ENCODE measurements around the gene ODF2.
"Not testable (repeated sequence)": the region's sequence is repeated elsewhere in the genome, so short reads cannot be mapped to it uniquely, and the experiment has no call there.

ODF2 gene

DNA sequence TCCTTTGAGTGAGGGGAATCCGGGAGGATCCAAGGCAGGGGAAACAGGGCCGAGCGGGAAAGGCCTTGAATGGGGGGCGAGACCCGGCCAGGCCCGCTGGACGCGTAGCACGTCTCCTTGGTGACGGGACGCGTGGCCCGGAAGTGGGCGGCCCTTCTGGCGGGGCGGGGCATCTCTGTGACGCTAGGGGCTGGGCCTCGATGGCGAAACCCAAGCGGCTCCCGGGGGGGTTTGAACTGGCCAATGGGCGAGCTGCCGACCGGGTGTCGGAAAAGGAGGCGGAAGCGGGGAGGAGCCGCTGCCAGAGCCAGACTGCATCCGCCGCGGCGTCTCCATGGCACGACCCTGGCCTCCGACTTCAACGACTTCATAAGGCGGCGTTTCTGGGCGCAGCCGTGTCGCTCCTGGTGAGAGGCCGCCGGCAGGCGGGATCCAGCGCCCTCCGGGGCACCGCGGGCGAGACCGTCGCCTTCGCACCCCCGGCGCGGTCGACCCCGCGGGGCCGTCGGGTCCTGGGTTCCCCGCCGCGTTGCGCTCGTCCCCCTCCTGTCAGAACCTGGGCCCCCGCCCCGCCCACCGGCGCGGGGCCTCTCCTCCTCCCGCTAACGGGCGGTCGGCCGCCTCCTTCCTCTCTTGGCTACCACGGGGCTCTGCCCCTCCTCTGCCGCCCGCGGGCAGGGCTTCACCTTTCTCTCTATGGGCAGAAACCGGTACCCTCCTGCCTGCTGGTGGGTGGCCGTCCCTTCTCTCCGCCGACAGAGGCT is at the start of gene ODF2:
TSS of gene ODF2 (plus strand) at position 158 of the 764 bp plus-strand sequence. CDS start at position 244, 86 bp downstream.
- no peaks in the 10 kb centered on the region for H3K27me3 Mint-ChIP-seq
- peak within 1 kb of the TSS; percentile 92 for H3K27ac Mint-ChIP-seq
- peaks cover 4% of the 10 kb centered on the region for H3K36me3 Mint-ChIP-seq
- H3K4me3 Mint-ChIP-seq: peak within 1 kb of the TSS; percentile 89
- peaks cover 16% of the 10 kb centered on the region for H3K4me1 Mint-ChIP-seq (ENCODE audit: low read depth)
- no peaks in the 10 kb centered on the region for H3K9me3 Mint-ChIP-seq (ENCODE audit: low read depth)

DNA sequence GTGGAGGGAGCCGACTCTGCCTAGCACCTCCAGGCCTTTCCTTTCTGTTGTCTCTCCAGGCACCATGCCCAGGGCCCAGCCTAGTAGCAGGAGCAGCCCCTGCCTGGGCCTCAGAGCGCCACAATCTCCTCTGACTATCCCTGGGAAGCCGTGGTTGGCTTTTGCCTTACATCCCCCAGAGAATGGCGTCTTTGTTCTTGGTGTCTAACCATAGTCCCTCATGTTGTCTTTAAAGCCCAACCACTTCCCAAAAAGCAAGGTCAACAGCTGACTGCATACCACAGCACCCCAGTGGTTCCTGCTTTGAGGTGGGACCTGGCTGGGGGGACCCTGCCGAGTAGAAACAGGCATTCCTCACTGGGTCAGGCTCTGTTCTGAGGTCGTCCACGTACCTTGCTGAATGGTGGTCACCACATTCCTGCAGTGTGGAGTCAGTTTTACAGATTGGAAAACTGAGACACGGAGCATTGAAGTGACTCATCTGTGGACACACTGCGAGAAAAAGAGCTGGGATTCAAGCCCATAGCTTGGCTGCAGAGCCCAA is 48.9 kb upstream of the ODF2 start:
- Mint-ChIP-seq H3K4me1 (ENCODE audit: low read depth) (no peaks in the 10 kb centered on the region), H3K27me3 (peaks cover 3% of the 10 kb centered on the region), H3K4me3 (no peak overlapping the region), H3K9me3 (ENCODE audit: low read depth) (no peaks in the 10 kb centered on the region), H3K27ac (no peak overlapping the region), H3K36me3 (no peaks in the 10 kb centered on the region)

DNA sequence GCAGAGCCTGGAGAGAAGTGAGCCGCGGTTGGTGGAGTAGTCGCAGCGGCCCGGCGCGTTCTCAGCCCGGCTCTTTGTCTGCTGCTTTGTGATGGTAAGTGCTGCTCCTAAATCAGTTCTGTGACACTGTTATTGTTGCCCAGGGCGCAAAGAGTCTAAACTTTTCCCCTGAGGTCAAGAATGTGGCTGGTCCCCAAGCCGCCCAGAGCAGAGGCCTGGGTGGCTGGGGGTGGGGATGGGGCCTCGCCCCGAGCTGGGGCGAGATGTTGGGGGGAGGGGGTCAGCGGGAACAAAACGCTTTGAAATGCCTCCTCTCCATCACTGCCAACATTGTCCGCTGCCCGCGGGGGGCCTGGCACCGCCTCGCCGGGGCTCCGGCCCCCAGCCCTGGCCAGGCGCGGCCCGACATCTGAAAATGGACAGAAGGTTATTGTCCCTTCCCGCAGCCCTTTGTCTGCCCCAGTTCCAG is 46.8 kb upstream of the ODF2 start:
- Mint-ChIP-seq H3K27ac (no peak overlapping the region), H3K4me1 (ENCODE audit: low read depth) (no peaks in the 10 kb centered on the region), H3K36me3 (no peaks in the 10 kb centered on the region), H3K9me3 (ENCODE audit: low read depth) (no peaks in the 10 kb centered on the region), H3K4me3 (no peak overlapping the region), H3K27me3 (peaks cover 8% of the 10 kb centered on the region)

DNA sequence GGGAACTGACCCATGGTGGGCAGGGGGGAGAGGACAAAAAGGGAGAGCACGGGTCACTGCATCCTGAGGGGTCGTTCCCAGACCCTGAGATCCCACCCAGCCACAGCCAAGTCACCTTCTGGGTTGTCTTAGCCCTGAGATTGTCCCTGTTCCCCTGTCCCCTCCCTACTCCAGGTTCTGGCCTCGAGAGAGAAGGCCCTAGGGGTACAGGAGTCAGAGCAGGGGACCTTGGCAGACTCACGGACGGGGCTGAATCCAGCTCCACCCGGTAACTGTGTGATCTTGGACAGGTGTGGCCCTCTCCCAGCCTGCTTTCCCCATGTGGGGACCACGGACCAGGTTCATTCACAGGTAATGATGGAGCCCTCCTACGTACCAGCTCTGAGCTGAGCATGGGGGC is 46.4 kb upstream of the ODF2 start:
- peaks cover 9% of the 10 kb centered on the region for H3K27me3 Mint-ChIP-seq
- no peaks in the 10 kb centered on the region for H3K9me3 Mint-ChIP-seq (ENCODE audit: low read depth)
- no peak overlapping the region for H3K4me3 Mint-ChIP-seq
- H3K36me3 Mint-ChIP-seq: no peaks in the 10 kb centered on the region
- H3K4me1 Mint-ChIP-seq (ENCODE audit: low read depth): no peaks in the 10 kb centered on the region
- H3K27ac Mint-ChIP-seq: no peak overlapping the region

DNA sequence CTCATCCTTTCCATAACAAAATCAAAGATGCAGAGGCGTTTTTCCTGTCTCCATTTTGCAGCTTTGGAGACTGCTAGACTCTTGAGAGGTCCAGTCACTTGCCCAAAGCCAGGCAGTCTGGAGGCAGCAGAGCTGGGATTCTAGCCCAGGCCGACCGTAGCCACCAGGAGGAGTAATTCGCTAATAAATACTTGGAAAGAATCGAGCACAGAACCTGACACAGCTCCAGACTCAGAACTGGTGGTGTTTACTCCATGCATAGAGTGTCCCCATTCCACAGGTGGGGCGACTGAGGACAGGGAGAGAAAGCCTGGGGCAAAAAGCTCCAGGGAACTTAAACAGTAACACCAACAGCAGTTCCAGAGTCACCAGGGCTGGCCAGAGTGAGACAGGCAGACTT is 45.8 kb upstream of the ODF2 start:
- Mint-ChIP-seq H3K27me3 (peaks cover 13% of the 10 kb centered on the region), H3K36me3 (no peaks in the 10 kb centered on the region)

DNA sequence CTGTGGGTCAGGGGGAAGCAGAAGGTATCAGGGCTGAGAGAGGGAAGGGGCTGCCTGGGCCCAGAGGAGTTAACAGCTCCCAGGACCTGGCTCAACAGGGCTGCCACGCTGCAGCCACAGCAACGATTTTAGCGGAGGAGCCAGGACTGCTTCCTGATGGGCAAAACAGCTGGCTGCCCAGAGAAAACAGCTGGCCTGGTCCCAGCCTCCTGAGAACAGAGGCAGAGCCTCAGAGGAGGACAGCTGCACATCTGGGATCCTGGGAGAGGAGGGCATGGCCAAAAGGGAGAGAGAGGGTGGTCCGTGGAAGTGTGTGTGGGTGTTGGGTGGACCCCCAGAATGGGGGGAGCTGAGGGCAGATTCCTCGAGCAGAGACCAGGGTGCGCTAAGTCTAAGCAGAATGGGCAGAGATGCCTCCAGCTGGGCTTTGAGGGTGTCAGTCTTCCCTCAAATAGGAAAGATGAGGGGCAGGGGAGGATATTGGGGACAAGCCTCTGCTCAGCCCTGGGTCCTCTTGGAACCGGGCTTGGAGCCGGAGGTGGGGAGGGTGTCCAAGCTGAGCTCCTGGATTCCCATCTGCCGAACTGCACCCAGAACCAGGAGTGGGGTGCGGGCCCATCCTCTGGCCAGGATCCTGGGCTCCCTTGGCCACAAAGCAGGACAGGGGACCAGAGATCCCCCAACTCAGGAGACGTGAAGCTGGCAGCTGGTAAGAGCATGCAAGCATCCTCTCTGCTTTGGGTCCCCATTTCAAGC is 44.3 kb upstream of the ODF2 start:
- Mint-ChIP-seq H3K27ac (no peak overlapping the region), H3K36me3 (no peaks in the 10 kb centered on the region), H3K4me1 (ENCODE audit: low read depth) (no peaks in the 10 kb centered on the region), H3K27me3 (peaks cover 23% of the 10 kb centered on the region), H3K9me3 (ENCODE audit: low read depth) (no peaks in the 10 kb centered on the region), H3K4me3 (no peak overlapping the region)

More for the DNA sequence above, 45.8 kb upstream of the ODF2 start:
- Mint-ChIP-seq H3K4me1 (ENCODE audit: low read depth) (no peaks in the 10 kb centered on the region), H3K27ac (no peak overlapping the region), H3K9me3 (ENCODE audit: low read depth) (no peaks in the 10 kb centered on the region), H3K4me3 (no peak overlapping the region)

DNA sequence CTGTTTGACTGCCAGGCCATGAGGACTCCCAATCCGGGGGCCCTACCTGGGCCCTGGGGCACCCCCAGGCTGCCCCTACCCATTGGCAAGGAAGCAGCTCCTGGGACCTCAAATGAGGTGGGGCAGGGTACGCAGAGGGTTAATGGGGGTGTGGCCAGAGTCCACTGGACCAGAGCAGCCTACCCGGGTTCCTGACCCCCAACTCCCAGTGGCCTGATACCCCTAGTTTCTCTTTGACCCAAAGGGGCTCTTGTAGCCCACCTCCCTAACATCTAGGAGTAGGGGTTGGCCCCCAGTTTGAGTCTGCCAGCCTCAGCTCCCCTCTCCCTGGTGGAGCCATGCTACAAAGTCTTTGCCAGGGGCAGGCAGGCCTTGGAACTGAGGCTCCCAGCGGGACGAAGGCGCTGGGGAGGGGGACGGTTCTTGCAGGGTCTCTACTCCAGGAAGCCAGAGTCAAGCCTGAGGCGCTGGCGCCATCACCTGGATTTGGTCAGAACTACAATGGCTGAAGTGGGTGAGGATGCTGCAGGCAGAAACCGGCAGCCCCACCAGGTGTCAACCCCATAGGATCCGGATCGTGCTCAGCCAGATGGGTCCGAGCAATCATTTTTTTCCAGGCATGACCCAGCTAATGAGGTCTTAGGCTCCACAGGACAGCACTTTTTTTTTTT is 43.6 kb upstream of the ODF2 start:
- H3K9me3 Mint-ChIP-seq (ENCODE audit: low read depth): no peaks in the 10 kb centered on the region
- no peaks in the 10 kb centered on the region for H3K4me1 Mint-ChIP-seq (ENCODE audit: low read depth)
- H3K27me3 Mint-ChIP-seq: peaks cover 23% of the 10 kb centered on the region
- no peak overlapping the region for H3K4me3 Mint-ChIP-seq
- H3K36me3 Mint-ChIP-seq: no peaks in the 10 kb centered on the region
- H3K27ac Mint-ChIP-seq: no peak overlapping the region

DNA sequence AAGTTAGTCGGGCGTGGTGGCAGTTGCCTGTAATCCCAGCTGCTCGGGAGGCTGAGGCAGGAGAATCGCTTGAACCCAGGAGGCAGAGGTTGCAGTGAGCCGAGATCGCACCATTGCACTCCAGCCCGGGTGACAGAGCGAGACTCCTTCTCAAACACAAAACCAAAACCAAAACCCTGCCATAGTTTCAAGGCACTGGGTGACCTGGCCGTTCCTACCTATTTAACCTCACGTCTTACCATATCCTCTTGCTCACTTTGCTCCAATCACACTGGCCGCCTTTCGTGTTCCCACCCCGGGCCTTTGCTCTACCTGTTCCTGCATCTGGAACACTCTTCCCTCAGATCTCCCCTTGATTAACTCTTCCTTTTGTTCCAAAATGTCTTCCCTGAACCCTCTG is 42.1 kb upstream of the ODF2 start:
- not testable (repeated sequence) for H3K4me1 Mint-ChIP-seq (ENCODE audit: low read depth); H3K4me3 Mint-ChIP-seq; H3K27ac Mint-ChIP-seq; H3K36me3 Mint-ChIP-seq; H3K9me3 Mint-ChIP-seq (ENCODE audit: low read depth)
- H3K27me3 Mint-ChIP-seq: peaks cover 23% of the 10 kb centered on the region

DNA sequence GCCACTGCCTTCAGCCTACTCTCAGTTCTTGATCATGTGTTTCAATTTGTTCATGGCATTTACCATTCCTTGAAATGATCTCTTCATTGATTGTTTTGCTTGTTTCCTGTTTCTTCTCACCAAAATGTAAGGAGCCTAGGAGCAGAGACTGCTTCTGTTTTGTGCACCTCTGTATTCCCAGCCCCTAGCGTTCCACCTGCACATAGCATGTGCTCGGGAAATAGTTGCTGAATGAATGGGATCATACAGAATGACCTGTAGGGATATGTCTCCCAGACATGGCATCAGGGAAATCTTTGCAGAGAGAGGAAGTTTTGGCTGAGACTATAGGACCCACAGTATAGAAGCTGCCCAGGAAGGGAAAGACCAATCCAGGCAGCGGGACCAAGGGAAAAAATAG is 41.3 kb upstream of the ODF2 start:
- peaks cover 2% of the 10 kb centered on the region for H3K4me1 Mint-ChIP-seq (ENCODE audit: low read depth)
- no peak overlapping the region for H3K4me3 Mint-ChIP-seq
- no peaks in the 10 kb centered on the region for H3K9me3 Mint-ChIP-seq (ENCODE audit: low read depth)
- H3K36me3 Mint-ChIP-seq: no peaks in the 10 kb centered on the region
- H3K27ac Mint-ChIP-seq: no peak overlapping the region
- H3K27me3 Mint-ChIP-seq: peaks cover 27% of the 10 kb centered on the region

DNA sequence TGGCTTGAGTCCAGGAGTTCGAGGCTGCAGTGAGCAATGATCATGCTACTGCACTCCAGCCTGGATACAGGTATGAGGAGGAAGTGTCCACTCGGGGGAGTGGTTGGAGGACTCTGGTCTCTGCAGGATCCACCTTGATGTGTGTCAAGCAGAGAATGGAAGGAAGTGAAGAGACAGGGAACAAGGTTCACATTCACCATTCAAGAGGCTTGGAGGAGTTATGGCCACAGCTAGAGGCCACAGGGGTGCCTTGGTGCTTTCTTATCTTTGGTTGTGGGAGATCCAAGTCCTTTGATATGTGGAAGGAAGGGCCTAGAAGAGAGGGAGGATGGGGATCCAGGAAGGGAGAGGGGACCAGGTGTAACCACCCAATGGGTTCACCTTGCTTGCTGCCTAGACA is 40.5 kb upstream of the ODF2 start:
- Mint-ChIP-seq H3K4me3 (no peak overlapping the region), H3K27ac (no peak overlapping the region), H3K27me3 (peaks cover 26% of the 10 kb centered on the region), H3K9me3 (ENCODE audit: low read depth) (no peaks in the 10 kb centered on the region), H3K4me1 (ENCODE audit: low read depth) (peaks cover 8% of the 10 kb centered on the region), H3K36me3 (no peaks in the 10 kb centered on the region)

DNA sequence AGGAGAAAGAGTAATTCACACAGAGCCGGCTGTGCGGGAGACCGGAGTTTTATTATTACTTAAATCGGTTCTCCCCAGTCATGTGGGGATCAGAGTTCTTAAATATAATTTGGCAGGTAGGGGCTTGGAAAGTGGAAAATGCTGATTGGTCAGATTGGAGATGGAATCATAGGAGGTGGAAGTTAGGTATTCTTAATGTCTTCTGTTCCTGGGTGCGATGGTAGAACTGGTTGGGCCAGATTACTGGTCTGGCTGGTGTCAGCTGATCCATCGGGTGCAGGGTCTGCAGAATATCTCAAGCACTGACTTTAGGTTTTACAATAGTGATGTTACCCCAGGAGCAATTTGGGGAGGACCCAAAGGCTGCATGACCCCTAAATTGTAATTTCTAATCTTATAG is 39.8 kb upstream of the ODF2 start:
- Mint-ChIP-seq H3K27me3 (peaks cover 25% of the 10 kb centered on the region), H3K27ac (no peak overlapping the region), H3K4me1 (ENCODE audit: low read depth) (peaks cover 8% of the 10 kb centered on the region), H3K4me3 (no peak overlapping the region), H3K36me3 (no peaks in the 10 kb centered on the region), H3K9me3 (ENCODE audit: low read depth) (no peaks in the 10 kb centered on the region)

DNA sequence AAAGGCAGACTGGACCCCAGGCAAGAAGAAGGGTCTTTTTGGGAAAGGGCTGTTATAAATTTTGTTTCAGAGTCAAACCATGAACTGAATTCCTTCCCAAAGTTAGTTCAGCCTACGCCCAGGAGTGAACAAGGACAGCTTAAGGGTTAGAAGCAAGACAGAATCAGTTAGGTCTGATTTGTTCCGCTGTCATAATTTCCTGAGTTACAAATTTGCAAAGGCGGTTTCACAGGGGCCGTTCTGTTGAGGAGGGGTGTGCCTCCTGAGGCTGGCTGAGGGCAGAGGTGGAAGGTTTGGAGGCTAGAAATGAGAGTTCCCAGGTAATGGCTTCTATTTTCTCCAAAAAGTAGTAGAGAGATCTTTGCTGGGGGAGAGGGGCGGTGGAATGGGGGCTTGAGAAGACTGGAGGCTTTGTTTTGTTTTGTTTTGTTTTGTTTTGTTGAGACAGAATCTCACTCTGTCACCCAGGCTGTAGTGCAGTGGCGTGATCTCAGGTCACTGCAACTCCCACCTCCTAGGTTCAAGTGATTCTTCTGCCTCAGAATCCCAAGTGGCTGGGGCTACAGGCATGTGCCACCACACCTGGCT is 39.3 kb upstream of the ODF2 start:
- Mint-ChIP-seq H3K27ac (no peak overlapping the region), H3K36me3 (no peaks in the 10 kb centered on the region), H3K4me3 (no peak overlapping the region), H3K4me1 (ENCODE audit: low read depth) (peaks cover 8% of the 10 kb centered on the region), H3K27me3 (peaks cover 25% of the 10 kb centered on the region), H3K9me3 (ENCODE audit: low read depth) (no peaks in the 10 kb centered on the region)

DNA sequence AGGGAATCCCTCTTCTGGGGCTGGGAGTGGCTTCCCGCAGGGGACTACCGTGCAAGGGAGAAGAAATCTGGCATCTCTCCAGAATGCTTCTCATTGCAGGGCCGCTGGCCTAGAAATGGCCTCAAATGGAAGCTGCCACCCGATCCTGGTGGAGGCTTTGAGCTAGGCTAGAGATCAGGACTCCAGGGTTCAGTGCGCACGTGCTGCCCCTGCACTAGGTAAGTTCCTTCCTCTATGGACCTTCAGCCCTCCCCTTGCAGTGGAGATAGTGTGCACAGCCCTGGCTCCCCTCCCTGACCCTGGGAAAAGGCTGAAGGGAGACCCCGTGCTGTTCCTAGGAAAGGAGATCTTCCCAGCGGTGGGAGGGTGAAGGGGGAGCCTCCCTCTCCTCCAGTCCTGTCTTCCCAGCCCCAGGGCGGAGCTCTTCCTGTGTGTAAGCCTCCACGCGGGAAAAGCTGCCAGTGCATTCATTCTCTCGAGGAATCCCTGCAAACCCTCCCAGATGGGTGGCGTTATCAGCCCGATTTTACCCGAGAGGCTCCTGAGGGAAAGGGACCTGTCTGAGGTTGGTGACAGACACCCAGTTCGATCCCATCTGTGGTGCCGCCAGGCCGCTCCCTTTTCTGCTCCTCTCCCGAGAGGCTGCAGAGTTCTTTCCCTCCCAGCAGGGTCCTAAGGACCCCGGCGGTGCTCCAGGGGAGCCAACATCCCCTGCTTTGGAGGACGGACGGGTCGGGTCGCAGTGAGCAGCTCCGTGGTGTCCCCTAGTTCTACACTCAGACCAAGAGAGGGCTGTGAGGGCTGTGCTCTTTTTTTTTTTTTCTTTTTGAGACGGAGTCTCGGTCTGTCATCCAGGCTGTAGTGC is 36.5 kb upstream of the ODF2 start:
- no peaks in the 10 kb centered on the region for H3K36me3 Mint-ChIP-seq
- peak overlapping the region; percentile 86 for H3K4me3 Mint-ChIP-seq
- H3K27ac Mint-ChIP-seq: peak overlapping the region; percentile 22
- peaks cover 8% of the 10 kb centered on the region for H3K4me1 Mint-ChIP-seq (ENCODE audit: low read depth)
- peaks cover 21% of the 10 kb centered on the region for H3K27me3 Mint-ChIP-seq
- no peaks in the 10 kb centered on the region for H3K9me3 Mint-ChIP-seq (ENCODE audit: low read depth)

DNA sequence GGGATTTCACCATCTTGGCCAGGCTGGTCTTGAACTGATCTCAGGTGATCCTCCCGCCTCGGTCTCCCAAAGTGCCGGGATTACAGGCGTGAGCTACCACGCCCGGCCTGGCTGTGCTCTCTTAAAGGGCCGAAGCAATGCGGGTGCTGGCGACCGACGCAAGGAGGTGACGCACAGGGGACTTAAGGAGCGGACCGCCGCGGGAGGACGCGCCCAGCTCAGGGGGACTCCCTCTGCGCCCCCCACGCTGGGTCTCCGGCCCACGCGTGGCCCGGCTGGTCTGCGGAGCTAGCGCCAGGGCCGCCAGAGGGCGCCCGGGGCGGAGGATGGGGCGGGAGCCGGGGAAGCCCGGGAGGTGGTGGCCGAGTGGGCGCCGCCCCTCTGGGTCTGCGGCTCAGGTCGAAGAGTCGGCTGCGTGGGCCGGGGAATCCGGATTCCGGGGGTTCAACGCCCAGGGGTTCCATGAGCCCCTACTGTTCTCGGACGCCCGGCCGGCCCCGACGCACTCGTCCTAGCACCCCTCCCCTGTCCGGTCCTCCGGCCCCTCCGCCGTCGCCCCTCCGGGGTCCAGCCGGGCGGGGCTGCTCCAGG is 35.7 kb upstream of the ODF2 start:
- no peak overlapping the region for H3K27ac Mint-ChIP-seq
- H3K4me3 Mint-ChIP-seq: peak overlapping the region; percentile 86
- H3K4me1 Mint-ChIP-seq (ENCODE audit: low read depth): peaks cover 8% of the 10 kb centered on the region
- H3K9me3 Mint-ChIP-seq (ENCODE audit: low read depth): no peaks in the 10 kb centered on the region
- H3K27me3 Mint-ChIP-seq: peaks cover 15% of the 10 kb centered on the region
- H3K36me3 Mint-ChIP-seq: no peaks in the 10 kb centered on the region
